Lung (tissue), 12 donors: ENCODE data around the gene RERE. TPM values are rescaled to one million over a fixed set of nuclear protein-coding genes. Genes with fewer than 3 reads are reported as not detected.
"Not testable (repeated sequence)": the region's sequence is repeated elsewhere in the genome, so short reads cannot be mapped to it uniquely, and the experiment has no call there.

Source experiments
- ATAC-seq: fragments of 200-7000 bp; cut with Tn5 transposase; one replicate; pipeline ENCODE4 v1.9.1; 2020; ENCODE audit warnings: moderate number of reproducible peaks; ENCODE audit not compliant: insufficient read depth, low FRiP score
- DNase-seq, 3 donors: peaks; one replicate each; pipeline ENCODE4 v3.0.0-alpha.2; 2013 to 2017
- H3K27ac ChIP-seq, 2 donors: one replicate each; pipeline ENCODE4 v1.5.1; 2013; ENCODE audit warnings: mild to moderate bottlenecking in 2 of 2, moderate library complexity in 2 of 2, control low read depth in 1 of 2, inconsistent platforms in 1 of 2, low read depth in 1 of 2, low read length in 1 of 2
- H3K27me3 ChIP-seq, 3 donors: one replicate each; pipeline ENCODE4 v1.5.1; 2013; ENCODE audit warnings: low read length in 2 of 3; ENCODE audit not compliant: control insufficient read depth in 3 of 3, insufficient read depth in 3 of 3
- H3K36me3 ChIP-seq, 4 donors: one replicate each; pipeline ENCODE4 v1.5.1; 2013; ENCODE audit warnings: low read length in 4 of 4, mild to moderate bottlenecking in 1 of 4, moderate library complexity in 1 of 4; ENCODE audit not compliant: control insufficient read depth in 4 of 4, insufficient read depth in 4 of 4
- H3K4me1 ChIP-seq, 5 donors: one replicate each; pipeline ENCODE4 v1.5.1; 2013; ENCODE audit warnings: low read length in 5 of 5, mild to moderate bottlenecking in 2 of 5, moderate library complexity in 1 of 5; ENCODE audit not compliant: control insufficient read depth in 5 of 5, insufficient read depth in 5 of 5
- H3K4me3 ChIP-seq: one replicate; pipeline ENCODE4 v1.5.1; 2013; ENCODE audit warnings: mild to moderate bottlenecking, control low read depth, moderate library complexity
- H3K9ac ChIP-seq, 2 donors: one replicate each; pipeline ENCODE4 v1.5.1; 2013; ENCODE audit warnings: low read length in 2 of 2, control low read depth in 1 of 2; ENCODE audit not compliant: insufficient read depth in 1 of 2
- H3K9me3 ChIP-seq, 4 donors: one replicate each; pipeline ENCODE4 v1.5.1; 2013; ENCODE audit warnings: low read length in 3 of 4, mild to moderate bottlenecking in 1 of 4, moderate library complexity in 1 of 4; ENCODE audit not compliant: control insufficient read depth in 4 of 4, insufficient read depth in 3 of 4
- CTCF ChIP-seq: IDR thresholded peaks from 2 replicates; pipeline ENCODE4 v1.5.1; 2012; ENCODE audit warnings: mild to moderate bottlenecking; ENCODE audit errors: control extremely low read depth, extremely low read depth
- WGBS, 2 donors: extraction: QIAGEN DNeasy Blood & Tissue Kit; methylation state at CpG; one replicate each; pipeline ENCODE4 v1.1.7; 2013; 5-methylcytosine and 5-hydroxymethylcytosine counted together
- polyA plus RNA-seq, 2 donors: library from polyadenylated mRNA; stranded (reverse); fragments of 200-250 nt; gene quantifications; one replicate each; pipeline ENCODE4 v1.2.1, GENCODE V29; 2013
- total RNA-seq, 2 donors: library from RNA; depleted of rRNA in 1 of 2; stranded (reverse); fragments of >200 nt in 1 of 2; gene quantifications; one replicate each; pipeline ENCODE4 v1.2.1, GENCODE V29; 2014 to 2021
- donor health status: control.
- donor health status: control.
- donor health status: Bipolar disorder and iron deficiency.
- donor health status: healthy.
- donor health status: DM: yes; HTN: yes; CAD: no.

The RERE gene
- total and polyA plus RNA-seq, 4 donors = 21.7 to 207 (median 57.5) TPM

GRCh38 chr1:8619419-8619818, 198.0 kb downstream of the RERE start:
- not testable (repeated sequence) for H3K4me3 ChIP-seq, H3K27me3 ChIP-seq, H3K36me3 ChIP-seq, H3K9ac ChIP-seq, ATAC-seq, H3K9me3 ChIP-seq, H3K4me1 ChIP-seq, H3K27ac ChIP-seq, DNase-seq
- 69 to 90% methylated on average over 2 of the region's 2 CpGs for whole genome bisulfite sequencing, 2 donors

- not testable (repeated sequence) for H3K9me3 ChIP-seq, H3K9ac ChIP-seq, DNase-seq, ATAC-seq, H3K36me3 ChIP-seq, H3K4me3 ChIP-seq, H3K27ac ChIP-seq, H3K27me3 ChIP-seq, H3K4me1 ChIP-seq
- 82 to 89% methylated on average over 8 of the region's 8 CpGs for WGBS, 2 donors
Observed at GRCh38 chr1:8616791-8617190, 200.6 kb downstream of the RERE start.

- H3K36me3 ChIP-seq = not testable (repeated sequence)
Observed at GRCh38 chr1:8611634-8612515, 205.6 kb downstream of the RERE start.

GRCh38 chr1:8607906-8608305, 209.5 kb downstream of the RERE start:
- H3K4me1 ChIP-seq = peaks cover 0 to 22% (median 3%) of the 10 kb centered on the region in 5 donors
- no peak for ATAC-seq
- no peak for TF ChIP-seq CTCF
- WGBS, 2 donors = 88 to 94% methylated on average over 5 of the region's 5 CpGs
- DNase-seq = no peak
- no peaks in the 10 kb centered on the region for H3K9me3 ChIP-seq
- H3K9ac ChIP-seq = no peak overlapping the region
- peaks cover 0 to 2% (median 0%) of the 10 kb centered on the region in 4 donors for H3K36me3 ChIP-seq
- H3K4me3 ChIP-seq = no peak overlapping the region
- no peaks in the 10 kb centered on the region for H3K27me3 ChIP-seq
- no peak overlapping the region for H3K27ac ChIP-seq

More at GRCh38 chr1:8611634-8612515, 205.6 kb downstream of the RERE start:
- H3K27me3 ChIP-seq, H3K9me3 ChIP-seq, H3K4me1 ChIP-seq, H3K4me3 ChIP-seq, ATAC-seq, H3K9ac ChIP-seq, H3K27ac ChIP-seq: not testable (repeated sequence)
- 78 to 85% methylated on average over 3 of the region's 3 CpGs for WGBS, 2 donors
- DNase-seq = peak; percentile 74 to 91 (median 89)
